ENCODE measurements around the gene DST.

Gene DST

DNA sequence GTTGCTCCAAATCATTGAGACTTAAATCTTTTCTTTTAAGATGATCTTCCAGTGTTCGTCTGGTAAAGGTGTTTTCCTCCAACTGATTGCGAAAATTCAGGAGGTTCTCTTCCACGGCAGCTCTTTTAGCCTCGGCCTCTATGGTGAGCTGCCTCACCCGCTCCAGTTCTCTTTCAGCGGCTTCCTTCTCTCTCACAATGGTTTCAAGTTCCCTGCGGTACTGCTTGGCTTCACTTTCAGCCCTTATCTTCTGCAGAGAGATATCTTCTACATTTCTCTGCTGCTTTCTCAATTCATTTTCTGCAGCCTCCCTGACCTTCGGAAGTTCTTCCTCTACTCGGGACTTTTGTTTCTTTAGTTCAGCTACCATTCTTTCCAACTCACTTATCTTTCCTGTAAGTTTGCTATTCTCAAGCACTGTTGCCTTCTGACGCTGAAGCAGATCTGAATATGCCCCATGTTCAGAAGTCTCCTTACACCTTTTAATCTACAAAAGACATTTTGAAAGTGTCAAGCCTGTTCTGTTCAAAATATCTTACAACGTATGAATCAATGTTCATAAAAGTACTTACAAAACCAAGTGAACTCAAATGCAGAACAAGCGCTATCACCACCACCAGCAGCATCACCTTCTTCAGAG, 22.3 kb downstream of the DST start:
- no peak for DNase-seq (ENCODE audit: low spot score)

DNA sequence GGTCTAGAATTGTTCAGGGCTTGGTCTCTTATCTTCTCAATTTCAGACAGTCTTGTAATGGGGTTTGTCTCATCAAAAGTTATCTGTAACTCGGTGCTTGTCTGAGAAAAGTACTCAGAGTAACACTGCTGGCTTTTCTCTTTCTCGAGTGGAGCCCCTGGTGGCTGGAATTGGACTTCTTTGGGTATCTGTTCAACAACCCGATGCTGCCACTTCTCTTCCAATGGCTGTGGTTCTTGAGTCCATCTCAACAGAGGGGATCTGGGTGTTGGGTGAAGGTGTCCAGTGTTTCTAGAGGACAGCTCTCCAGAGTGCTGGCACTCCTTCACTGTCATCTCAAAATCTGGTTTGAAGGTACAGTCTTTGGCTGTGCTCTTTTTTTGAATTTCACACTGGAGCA, 24.6 kb downstream of the DST start:
- DNase-seq (ENCODE audit: low spot score), result no peak

DNA sequence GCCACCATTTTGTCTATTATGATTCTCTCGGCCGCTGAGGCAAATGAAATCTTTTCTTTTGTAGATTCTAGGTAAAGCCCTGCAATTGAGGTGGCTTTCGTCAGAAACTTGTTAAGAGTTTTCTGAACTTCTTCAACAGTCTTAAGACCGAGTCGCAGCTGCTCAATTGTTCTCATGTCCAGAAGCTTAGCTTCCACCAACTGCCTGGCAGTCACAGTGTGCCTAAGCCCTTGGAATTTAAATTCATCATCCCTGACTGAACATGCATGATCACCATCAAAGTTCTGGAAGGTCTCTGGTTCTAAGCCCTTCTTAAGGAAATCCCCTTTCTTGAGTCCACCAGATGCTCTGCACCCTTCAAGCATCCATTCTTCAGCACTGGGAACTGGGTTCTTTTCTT, 25.7 kb downstream of the DST start:
- no peak for DNase-seq (ENCODE audit: low spot score)

DNA sequence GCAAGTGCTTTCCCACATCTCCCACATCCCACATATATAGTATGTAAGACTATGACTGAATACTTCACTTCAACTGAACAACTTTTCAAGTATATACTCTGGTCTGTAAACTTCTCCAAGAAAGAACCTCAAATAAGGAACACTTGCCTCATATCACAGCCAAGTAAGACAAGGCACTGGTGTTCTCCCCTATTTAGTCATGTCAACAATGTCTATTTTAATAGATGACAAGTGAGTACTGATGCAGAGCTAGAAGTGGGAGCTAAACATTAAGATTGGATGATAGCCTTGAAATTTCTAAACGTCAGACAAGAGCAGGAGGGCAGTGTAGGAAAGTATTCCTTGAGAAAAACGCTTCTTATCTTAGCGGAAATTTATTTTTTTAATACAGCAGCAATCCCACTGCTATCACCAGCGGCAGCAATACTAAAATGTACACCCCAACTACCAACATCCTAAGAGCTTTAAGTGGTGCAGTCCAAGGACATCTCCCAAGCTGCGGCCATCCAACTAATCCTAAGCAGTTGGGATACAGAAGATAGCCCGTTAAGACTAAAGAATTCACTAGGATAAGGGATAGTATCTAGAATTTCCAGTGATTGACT, 29.3 kb downstream of the DST start:
- no peak for DNase-seq (ENCODE audit: low spot score)

DNA sequence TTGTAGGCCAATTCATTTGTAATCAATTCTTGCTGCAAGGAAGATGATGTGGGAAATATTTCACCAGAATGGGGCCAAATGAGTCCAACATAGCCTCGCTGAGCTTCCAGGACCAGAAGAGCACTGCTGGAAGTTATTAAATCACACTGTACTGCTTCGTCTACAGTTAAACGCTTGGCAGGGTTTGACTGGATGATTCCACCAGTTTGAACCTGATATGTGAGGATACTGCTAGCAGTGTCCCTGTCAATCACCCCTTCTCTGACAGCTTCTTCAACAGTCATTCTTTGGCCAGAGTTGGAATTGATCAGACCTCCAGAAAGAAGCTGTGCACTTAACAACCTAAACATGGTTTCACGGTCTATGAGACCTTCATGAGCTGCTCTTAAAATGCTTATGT, 34.4 kb downstream of the DST start:
- no peak for DNase-seq (ENCODE audit: low spot score)

DNA sequence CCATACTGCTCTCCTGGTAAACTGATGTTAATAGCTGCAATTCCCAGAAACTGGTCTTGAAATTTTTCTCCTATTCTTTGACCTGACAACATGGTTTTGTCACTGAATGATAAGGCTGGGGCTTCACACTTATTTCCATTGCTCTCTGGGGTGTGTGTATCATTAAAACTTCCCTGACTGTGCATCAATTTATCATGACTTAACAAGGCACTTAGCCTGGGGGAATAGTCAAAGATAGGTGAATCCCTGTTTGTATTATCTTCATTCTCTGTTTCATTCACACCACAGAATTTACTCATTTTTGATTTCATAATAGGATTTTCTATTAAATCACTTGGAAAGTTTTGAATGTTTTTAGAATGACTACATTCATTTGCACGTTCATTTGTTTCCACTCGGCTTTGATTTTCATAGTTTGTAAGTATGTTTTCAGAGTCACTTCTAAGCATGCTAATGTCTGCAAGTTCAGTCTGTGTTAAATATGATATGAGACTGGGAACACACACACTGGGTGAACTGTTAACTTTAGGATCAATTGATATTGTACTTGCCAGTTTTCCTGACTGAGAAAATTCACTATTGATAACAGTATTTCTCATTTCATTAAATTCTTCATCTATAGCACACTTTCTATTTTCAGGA, 35.5 kb downstream of the DST start:
- no peak for DNase-seq (ENCODE audit: low spot score)

DNA sequence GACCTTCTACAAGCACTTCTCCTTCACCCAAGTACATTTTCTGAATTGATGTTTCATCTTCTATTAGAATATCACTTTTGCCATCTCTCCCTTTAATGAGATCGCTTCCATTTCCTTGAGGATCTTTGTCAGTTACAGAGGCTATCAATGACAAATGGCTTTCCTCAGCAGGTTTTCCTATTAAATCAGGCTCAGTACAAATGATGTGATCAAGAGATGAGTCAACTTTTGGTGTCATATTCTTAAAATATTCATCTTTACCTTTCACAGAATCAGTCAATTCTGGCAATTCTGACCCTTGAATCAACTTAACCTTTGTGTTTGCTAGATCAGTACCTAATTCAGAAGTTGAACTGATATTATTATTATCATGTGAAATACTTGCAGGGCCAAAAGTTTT, 37.3 kb downstream of the DST start:
- DNase-seq (ENCODE audit: low spot score), result no peak

DNA sequence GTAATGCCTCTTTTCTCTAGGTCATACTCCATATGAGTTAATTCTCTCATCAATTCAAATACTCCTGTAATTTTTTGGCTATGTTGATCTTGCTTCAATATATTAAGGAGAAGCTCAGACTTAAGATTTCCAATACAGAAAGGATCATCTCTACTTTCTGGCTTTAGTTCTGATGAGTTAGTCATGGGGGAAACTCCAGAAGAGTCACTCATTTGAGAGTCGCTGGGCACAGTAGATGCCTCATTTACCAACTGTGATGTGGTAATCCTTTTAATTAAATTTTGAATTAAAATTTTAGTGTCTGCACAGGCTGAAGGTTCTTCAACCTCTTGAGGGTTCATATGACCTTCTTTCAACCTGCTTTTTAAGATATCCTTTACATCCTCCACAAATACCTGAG, 38.5 kb downstream of the DST start:
- no peak for DNase-seq (ENCODE audit: low spot score)

DNA sequence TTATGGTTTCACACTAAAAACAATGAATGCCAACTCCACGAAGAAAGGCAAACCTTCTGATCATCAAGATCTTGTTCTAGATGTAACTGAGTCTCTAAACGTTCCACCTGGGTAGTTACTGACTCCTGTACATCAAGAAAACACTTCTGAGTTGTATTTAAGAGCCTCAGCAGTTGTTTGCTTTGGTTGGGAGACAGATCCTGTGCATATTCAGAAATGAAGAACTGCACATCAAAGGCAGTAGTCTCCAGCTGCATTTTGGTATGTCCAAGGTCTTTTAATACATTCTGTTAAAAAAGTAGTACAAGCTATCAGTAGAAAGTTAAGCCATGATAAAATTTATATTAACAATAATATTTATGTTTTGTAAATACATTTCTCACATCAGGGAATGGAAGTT, 41.3 kb downstream of the DST start:
- DNase-seq (ENCODE audit: low spot score), result no peak

DNA sequence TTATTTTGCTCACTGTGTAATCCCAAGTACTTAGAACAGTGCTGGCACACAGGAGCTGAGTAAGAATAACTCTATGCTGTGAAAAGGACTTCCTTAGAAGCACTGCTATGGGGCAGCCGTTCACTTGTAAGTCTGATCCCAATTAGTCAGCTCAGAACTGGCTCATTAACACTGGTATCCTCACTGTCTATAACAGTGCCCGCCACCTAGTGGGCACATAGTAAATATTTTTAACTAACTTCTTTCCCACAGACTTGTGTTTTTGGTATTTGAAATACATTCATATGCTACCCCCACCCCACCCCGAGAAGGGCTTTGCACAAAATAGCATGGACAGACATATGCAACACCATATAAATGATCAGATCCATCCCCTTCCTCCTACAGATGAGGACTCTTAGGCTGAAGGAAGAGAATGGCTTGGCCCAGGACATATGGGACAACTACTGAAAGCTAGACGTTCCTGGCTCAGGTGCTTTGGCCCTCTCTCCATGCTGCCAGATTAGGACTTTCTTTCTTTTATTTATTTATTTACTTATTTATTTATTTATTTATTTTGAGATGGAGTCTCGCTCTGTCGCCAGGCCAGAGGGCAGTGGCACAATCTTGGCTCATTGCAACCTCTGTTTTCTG, 47.1 kb downstream of the DST start:
- peak; percentile 49 for DNase-seq (ENCODE audit: low spot score)

DNA sequence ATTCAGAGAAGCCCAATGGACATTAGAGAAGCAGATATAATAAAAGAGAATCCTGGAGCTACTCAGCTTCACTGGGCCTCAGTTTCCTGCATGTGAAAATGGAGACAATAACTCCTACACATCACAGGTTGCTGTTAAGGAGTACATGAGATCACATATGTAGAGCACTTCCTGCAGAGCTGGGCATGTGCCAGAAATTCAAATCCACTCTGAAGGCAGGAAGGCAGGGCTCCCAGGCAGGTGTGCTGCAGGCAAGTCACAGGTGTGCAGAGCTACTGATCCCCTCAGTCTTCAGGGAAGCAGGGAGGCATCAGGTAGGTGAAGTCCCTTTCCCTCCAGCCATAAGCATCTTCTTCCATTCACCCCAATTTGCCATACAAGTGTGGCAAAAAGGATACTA, 48.0 kb downstream of the DST start:
- DNase-seq (ENCODE audit: low spot score), result no peak

DNA sequence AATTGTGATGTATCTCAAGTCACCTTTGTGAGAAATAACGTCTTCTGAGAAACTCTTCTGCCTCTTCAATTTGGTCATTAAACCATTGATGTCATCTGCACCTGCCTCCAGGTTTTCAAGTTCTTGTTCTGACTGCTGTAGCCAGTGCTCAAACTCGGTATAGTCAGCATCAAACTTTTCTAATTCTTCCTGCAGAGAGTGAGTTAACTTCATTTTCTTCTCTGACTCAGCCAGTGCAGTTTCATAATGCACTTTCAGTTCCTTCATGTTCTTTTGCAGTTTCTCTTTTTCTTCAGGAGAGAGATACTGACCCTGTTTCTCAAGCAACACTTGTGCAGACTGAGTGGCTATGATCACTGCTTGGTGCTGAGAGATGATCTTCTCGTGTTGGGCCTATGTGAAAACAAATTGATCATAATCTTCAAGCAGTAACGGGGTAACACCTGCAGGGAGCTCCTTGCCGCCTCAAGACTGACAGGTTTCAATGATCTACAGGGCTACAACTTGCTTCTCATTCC, 48.8 kb downstream of the DST start:
- DNase-seq (ENCODE audit: low spot score), result peak; percentile 11

DNA sequence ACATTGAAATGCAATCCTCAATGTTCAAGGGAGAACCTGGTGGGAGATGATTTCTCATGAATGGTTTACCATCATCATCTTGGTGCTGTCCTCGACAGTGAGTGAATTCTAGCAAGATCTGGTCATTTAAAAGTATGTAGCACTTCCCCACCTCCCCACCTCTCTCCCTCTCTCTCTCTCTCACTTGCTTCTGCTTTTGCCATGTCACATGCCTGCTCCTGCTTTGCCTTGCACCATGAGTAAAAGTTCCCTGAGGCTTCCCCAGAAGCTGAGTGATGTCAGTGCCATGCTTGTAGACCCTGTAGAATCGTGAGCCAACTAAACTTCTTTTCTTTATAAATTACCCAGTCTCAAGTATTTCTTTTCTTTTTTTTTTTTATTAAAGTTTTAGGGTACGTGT, 60.5 kb downstream of the DST start:
- no peak for DNase-seq (ENCODE audit: low spot score)

DNA sequence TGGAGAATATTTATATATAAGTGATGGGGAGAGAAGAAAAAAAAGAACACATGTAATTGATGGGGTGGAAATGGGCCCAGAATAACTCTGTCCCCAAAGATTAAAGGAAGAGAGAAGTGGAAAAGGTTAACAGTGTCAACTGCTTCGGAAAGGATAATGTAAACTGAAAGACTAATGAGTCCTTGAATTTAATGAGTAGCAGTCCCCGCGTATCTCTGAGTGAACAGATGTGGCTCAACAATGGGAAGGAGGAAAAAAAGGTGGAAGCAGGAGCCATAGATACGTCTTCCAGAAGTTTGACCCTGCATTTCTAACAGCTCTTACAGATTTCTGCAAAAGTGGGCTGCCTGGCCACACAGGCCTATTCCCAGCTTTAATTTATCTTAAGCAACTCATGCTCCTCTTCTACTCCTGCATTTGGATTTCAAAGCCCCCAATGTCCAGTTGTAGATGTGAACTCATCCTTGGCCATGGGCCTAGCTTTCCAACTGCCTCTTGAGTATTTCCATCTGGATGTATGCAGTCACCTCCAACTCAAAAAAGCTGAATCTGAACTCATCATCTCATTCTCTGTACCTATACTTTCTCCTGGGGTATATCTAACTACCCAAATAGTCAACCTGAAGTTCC, 61.3 kb downstream of the DST start:
- DNase-seq (ENCODE audit: low spot score), result no peak

DNA sequence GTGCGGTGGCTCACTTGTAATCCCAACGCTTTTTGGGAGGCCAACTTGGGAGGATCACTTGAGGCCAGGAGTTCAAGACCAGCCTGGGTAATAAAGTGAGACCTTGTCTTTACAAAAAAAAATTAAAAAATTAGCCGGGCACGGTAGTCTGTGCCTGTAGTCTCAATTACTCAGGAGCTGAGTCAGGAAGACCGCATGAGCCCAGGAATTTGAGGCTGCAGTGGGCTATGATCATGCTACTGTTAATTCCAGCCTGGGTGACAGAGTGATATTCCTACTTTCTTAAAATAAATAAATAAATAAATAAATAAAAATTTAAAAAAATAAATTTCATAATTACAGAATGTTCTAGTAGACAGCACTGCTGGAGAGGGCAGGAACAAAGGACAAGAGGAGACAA, 62.4 kb downstream of the DST start:
- no peak for DNase-seq (ENCODE audit: low spot score)

DNA sequence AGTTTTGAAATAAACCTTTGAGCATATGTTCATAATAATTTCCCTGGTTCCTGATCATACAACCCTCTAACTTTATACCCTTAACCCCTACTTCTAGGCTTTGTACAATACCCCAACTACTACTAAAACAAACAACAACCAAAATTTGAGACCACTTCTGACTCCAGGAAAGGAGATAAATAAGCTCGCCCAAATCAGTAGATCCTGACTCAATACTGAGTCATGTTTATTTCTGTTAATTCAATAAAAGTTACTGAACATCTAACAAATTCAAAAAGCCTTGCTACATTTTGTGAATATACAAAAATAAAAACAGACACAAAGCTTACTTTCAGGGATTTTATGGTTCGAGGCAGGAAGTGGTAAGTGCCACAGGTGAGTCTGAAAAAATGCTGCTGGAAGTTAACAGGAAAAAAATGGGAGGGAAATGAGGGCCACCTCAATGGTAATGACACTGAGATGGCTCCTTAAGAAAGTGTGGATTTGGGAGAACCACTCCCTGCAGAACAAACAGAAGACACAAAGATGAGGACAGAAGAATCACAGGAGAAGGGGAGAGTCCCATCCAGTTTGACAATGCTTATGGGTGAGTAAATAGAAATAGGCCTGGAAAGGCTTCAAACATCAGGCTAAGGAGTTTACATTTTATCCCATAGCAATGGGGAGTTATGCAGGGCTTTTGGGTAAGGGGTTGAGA, 63.4 kb downstream of the DST start:
- no peak for DNase-seq (ENCODE audit: low spot score)

DNA sequence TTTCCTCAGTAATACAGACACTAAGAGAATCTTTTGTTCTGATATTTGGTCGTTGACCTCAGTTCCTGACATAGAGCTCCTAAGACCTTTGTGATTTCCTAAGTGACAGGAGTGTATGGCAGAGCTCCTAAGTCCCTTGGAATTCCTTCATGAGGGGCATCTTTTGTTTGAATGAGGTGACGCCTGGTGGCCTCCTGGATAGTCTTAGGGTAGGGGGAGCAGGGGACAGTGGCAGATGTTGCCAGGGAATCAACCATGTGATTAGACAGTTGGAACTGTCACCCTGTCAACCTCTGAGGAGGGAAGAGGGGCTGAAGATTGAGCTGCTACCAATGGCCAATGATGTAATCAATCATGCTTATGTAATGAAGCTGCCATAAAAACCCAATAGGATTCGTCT, 67.0 kb downstream of the DST start:
- no peak for DNase-seq (ENCODE audit: low spot score)

DNA sequence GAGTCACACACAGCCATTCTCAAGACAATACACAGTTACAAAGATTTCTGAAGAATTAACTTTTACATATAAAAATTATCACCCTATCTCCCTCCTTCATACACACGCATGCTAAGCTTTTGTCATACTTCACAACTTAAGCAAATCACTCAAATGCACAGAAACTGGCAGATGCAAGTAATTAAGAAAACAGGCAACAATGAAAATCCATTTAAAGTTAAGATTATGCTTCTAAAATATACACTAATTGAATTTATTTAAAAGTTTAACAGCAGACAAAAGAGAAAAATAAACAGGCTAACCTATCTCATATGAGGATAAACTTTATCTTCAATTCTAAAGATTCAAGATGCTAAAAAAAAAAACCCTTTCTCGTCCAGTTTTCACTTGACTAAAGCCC, 68.4 kb downstream of the DST start:
- DNase-seq (ENCODE audit: low spot score), result no peak

DNA sequence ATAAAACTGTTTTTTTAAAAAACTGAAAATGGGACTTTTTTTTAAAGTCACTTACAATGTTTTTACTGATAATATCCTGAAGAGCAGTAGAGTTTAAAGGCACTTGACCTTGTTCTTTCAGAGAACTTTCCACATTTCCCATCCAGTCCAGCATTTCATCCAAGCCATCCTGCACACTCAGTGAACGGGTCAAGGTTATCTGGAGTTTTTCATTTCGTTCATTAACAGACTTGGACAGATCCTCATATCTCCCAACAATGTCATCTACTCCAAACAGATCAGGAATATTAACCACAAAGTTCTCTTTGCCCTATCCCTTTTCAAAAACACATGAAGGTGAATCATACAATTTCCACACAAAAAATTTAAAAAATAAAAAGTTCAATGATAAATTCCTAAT, 69.1 kb downstream of the DST start:
- no peak for DNase-seq (ENCODE audit: low spot score)

DNA sequence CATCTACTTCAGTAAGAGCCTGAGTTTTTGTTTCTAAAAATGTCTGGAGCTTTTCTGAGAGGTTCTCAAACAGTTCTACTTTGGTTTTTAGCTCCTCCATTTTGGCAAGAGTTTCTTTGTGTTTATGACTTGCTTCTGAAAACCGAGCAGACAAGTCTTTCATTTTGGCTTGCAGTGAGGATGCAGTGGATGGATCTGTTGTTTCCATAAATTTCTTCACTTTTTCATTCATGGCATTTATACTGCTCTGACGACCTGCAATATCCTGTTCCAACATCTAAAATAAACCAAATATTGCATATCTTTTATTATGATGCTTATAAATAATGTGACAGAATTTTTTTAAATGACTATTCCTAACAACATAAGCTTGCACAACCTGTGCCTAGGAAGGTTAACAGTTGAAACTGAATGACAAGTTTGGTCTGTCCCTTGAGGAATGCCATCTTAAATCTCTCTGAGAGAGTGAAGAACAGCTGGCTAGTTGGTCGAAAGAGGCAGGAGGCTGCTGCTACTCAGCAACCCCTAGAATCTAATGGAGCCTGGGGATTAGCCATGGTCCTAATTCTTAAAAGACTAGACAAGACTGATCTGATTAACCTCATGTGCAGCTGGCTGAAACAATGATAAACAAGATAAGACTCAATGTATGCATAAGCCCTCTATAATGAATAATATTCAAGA, 69.8 kb downstream of the DST start:
- DNase-seq (ENCODE audit: low spot score), result no peak

DNA sequence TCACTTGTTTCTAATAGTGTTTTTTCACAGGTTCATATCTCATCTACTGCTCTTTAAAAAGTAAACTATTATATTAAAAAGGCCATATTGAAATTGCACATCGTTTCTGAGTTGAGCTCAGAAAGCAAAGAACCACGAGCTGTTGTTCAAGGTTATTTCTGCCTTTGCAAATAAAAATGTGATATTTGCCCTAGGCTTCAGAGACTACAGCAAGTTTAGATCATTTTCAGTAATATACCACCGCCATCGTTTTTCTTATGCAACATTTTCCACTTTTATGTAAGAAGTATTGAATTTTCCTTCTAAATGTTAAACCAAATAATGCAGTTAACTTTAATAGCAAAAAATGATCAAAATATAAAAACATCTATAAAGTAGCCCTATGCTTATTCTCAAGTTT, 71.1 kb downstream of the DST start:
- DNase-seq (ENCODE audit: low spot score), result no peak

Measured in AG08395 (cell line).